Naive B cell (primary cell): Measurements from ENCODE around the gene SOS1. TPM values are rescaled to one million over a fixed set of nuclear protein-coding genes. Genes with fewer than 3 reads are reported as not detected.

ENCODE experiments used
- ATAC-seq, 2 donors: fragments of 150-1000 bp; cut with Tn5 transposase; 2 replicates each; pipeline ENCODE4 v1.10.0; 2021; ENCODE audit warnings: low read depth in 2 of 2, mild to moderate bottlenecking in 2 of 2, moderate library complexity in 2 of 2
- DNase-seq: peaks from one replicate; pipeline ENCODE4 v3.0.0; 2022
- H3K27ac Mint-ChIP-seq, 6 donors: one replicate each; pipeline ENCODE4 v1.8.0; 2020 to 2022; ENCODE audit warnings: mild to moderate bottlenecking in 6 of 6, mixed read lengths in 6 of 6, moderate library complexity in 5 of 6, inconsistent platforms in 2 of 6
- H3K27me3 Mint-ChIP-seq, 3 donors: one replicate each; pipeline ENCODE4 v1.8.0; 2021 to 2022; ENCODE audit warnings: mixed read lengths in 3 of 3, mild to moderate bottlenecking in 1 of 3
- H3K36me3 Mint-ChIP-seq, 2 donors: one replicate each; pipeline ENCODE4 v1.8.0; 2020 to 2022; ENCODE audit warnings: mixed read lengths in 2 of 2, inconsistent platforms in 1 of 2, mild to moderate bottlenecking in 1 of 2
- H3K4me1 Mint-ChIP-seq, 3 donors: one replicate each; pipeline ENCODE4 v1.8.0; 2020 to 2022; ENCODE audit warnings: mixed read lengths in 3 of 3, inconsistent platforms in 1 of 3, mild to moderate bottlenecking in 1 of 3, moderate library complexity in 1 of 3
- H3K4me3 Mint-ChIP-seq, 8 donors: one replicate each; pipeline ENCODE4 v1.8.0; 2020 to 2022; ENCODE audit warnings: mild to moderate bottlenecking in 8 of 8, mixed read lengths in 8 of 8, moderate library complexity in 8 of 8, inconsistent platforms in 2 of 8
- H3K9me3 Mint-ChIP-seq, 7 donors: one replicate each; pipeline ENCODE4 v1.8.0; 2020 to 2022; ENCODE audit warnings: mixed read lengths in 7 of 7, mild to moderate bottlenecking in 5 of 7, inconsistent platforms in 2 of 7, moderate library complexity in 1 of 7
- polyA plus RNA-seq, 6 donors: library from polyadenylated mRNA; unstranded; fragments of 300-500 nt; fragmentation: Illumina TruSeq; gene quantifications; one replicate each; pipeline ENCODE4 v1.2.3, GENCODE V29; 2021; ENCODE audit warnings: low read depth in 6 of 6

Gene SOS1
- polyA plus RNA-seq, 6 donors from 2014 or later: 6.5 to 21.8 (median 11.5) TPM

GRCh38 chr2:39128919-39129391, 8.1 kb upstream of the SOS1 start:
- Mint-ChIP-seq H3K9me3 (no peaks in the 10 kb centered on the region), H3K27ac (peak overlapping the region; percentile 13 to 94 (median 88)), H3K27me3 (no peaks in the 10 kb centered on the region), H3K4me1 (peaks cover 30 to 50% (median 39%) of the 10 kb centered on the region in 3 donors), H3K4me3 (peak overlapping the region in 7 of 8 donors; percentile 29 to 88 (median 55)), H3K36me3 (no peaks in the 10 kb centered on the region)
- ATAC-seq (peak; percentile 37 to 47), DNase-seq (peak; percentile 73)

- no peak for ATAC-seq
- Mint-ChIP-seq H3K27me3 (no peaks in the 10 kb centered on the region), H3K9me3 (no peaks in the 10 kb centered on the region), H3K4me1 (peaks cover 30 to 51% (median 35%) of the 10 kb centered on the region in 3 donors), H3K4me3 (peak overlapping the region in 5 of 8 donors; percentile 30 to 72 (median 63)), H3K27ac (peak overlapping the region in 2 of 6 donors; percentile 38 to 92), H3K36me3 (no peaks in the 10 kb centered on the region)
- no peak for DNase-seq
These were observed 7.1 kb upstream of the SOS1 start for GRCh38 chr2:39127973-39128372.

DNA sequence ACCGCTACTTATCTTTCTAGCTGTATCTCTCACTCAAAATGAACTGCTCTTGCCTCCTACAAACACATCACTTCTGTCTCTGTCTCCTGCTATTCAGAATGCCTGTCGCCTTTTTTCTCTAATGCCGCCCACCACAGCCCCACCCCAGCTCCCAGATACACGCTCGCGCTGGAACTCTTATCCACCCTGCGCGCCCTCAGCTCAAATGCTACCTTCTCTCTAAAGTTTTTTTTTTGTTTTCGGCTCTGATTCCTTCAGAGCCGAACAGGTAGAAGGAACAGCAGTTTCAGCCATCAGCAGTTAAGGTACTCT, 3.9 kb upstream of the SOS1 start:
- Mint-ChIP-seq H3K4me1 (peaks cover 35 to 61% (median 42%) of the 10 kb centered on the region in 3 donors), H3K27me3 (no peaks in the 10 kb centered on the region), H3K4me3 (peak overlapping the region; percentile 89 to 99 (median 95)), H3K27ac (peak overlapping the region; percentile 83 to 97 (median 91)), H3K36me3 (no peaks in the 10 kb centered on the region), H3K9me3 (no peaks in the 10 kb centered on the region)
- ATAC-seq: peak; percentile 2 to 4
- DNase-seq: no peak

GRCh38 chr2:39124000-39124745, 3.3 kb upstream of the SOS1 start:
- no peaks in the 10 kb centered on the region for H3K36me3 Mint-ChIP-seq
- peak overlapping the region; percentile 89 to 99 (median 95) for H3K4me3 Mint-ChIP-seq
- DNase-seq (peak; percentile 96), ATAC-seq (peak; percentile 73)
- H3K27ac Mint-ChIP-seq: peak overlapping the region; percentile 88 to 97 (median 96)
- no peaks in the 10 kb centered on the region for H3K9me3 Mint-ChIP-seq
- no peaks in the 10 kb centered on the region for H3K27me3 Mint-ChIP-seq
- peaks cover 40 to 61% (median 43%) of the 10 kb centered on the region in 3 donors for H3K4me1 Mint-ChIP-seq

DNA sequence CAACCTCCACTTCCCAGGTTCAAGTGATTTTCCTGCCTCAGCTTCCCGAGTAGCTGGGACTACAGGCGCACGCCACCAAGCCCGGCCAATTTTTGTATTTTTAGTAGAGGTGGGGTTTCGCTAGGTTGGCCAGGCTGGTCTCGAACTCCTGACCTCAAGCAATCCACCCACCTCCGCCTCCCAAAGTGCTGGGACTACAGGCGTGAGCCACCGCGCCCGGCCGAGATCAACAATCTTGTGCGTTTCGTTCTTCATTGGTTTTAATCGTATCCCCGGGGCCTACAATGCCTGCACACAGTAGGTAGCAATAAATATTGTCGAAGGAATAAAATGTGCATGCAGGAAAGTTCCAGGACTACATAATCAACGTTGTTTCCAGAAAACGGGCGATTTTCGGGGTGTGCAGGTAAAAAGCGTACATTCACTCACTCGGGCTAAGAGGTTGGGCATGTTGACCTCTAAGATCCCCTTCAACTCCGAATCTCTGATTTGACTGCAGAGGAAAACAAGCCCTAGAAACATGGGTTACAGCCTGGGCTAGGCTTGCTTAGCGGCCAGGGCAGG, 2.7 kb upstream of the SOS1 start:
- Mint-ChIP-seq H3K4me1 (peaks cover 41 to 61% (median 46%) of the 10 kb centered on the region in 3 donors), H3K9me3 (no peaks in the 10 kb centered on the region), H3K27me3 (no peaks in the 10 kb centered on the region), H3K27ac (peak overlapping the region; percentile 88 to 97 (median 96)), H3K4me3 (peak overlapping the region; percentile 89 to 99 (median 95)), H3K36me3 (no peaks in the 10 kb centered on the region)
- DNase-seq (no peak), ATAC-seq (no peak)

GRCh38 chr2:39121523-39122063, 742 bp upstream of the SOS1 start:
- ATAC-seq (no peak), DNase-seq (no peak)
- Mint-ChIP-seq H3K27ac (peak overlapping the region; percentile 76 to 99 (median 97)), H3K4me3 (peak overlapping the region; percentile 89 to 98 (median 95)), H3K9me3 (no peaks in the 10 kb centered on the region), H3K27me3 (no peaks in the 10 kb centered on the region), H3K36me3 (no peaks in the 10 kb centered on the region), H3K4me1 (peaks cover 52 to 69% (median 57%) of the 10 kb centered on the region in 3 donors)

- H3K36me3 Mint-ChIP-seq: peaks cover 0 to 7% of the 10 kb centered on the region in 2 donors
- peak overlapping the region in 1 of 6 donors; percentile 93 for H3K27ac Mint-ChIP-seq
- no peaks in the 10 kb centered on the region for H3K27me3 Mint-ChIP-seq
- peaks cover 60 to 75% (median 65%) of the 10 kb centered on the region in 3 donors for H3K4me1 Mint-ChIP-seq
- H3K9me3 Mint-ChIP-seq: no peaks in the 10 kb centered on the region
- ATAC-seq (peak; percentile 16 to 24), DNase-seq (no peak)
- H3K4me3 Mint-ChIP-seq: peak overlapping the region in 4 of 8 donors; percentile 89 to 97 (median 95)
These were observed 405 bp downstream of the SOS1 start for GRCh38 chr2:39120521-39120770.

- peaks cover 0 to 7% of the 10 kb centered on the region in 2 donors for H3K36me3 Mint-ChIP-seq
- DNase-seq: peak; percentile 66
- peak; percentile 50 to 51 for ATAC-seq
- H3K4me1 Mint-ChIP-seq: peaks cover 58 to 72% (median 63%) of the 10 kb centered on the region in 3 donors
- peak overlapping the region; percentile 87 to 95 (median 91) for H3K4me3 Mint-ChIP-seq
- no peaks in the 10 kb centered on the region for H3K27me3 Mint-ChIP-seq
- H3K9me3 Mint-ChIP-seq: no peaks in the 10 kb centered on the region
- peak overlapping the region; percentile 59 to 96 (median 92) for H3K27ac Mint-ChIP-seq
These were observed 925 bp downstream of the SOS1 start for GRCh38 chr2:39119732-39120520.

GRCh38 chr2:39118786-39119499, 1.9 kb downstream of the SOS1 start:
- Mint-ChIP-seq H3K4me1 (peaks cover 59 to 72% (median 64%) of the 10 kb centered on the region in 3 donors), H3K9me3 (no peaks in the 10 kb centered on the region), H3K27me3 (no peaks in the 10 kb centered on the region), H3K4me3 (peak overlapping the region; percentile 87 to 95 (median 91)), H3K27ac (peak overlapping the region; percentile 59 to 96 (median 92)), H3K36me3 (peaks cover 0 to 7% of the 10 kb centered on the region in 2 donors)
- DNase-seq: no peak
- no peak for ATAC-seq

DNA sequence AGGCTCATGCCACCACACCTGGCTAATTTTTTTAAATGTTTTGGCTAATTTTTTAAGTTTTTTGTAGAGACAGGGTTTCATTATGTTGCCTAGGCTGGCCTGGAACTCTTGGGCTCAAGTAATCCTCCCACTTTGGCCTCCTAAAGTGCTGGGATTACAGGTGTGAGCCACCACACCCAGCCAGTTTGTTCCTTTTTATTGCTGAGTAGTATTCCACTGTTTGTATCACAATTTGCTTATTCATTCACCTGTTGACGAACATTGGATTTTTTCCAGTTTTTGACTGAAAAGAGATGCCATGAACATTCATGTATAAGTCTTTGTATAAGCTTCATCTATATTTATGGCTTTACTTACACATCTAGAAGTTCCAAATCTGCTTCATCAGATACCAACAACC, 5.3 kb downstream of the SOS1 start:
- Mint-ChIP-seq H3K27me3 (no peaks in the 10 kb centered on the region), H3K4me1 (peaks cover 66 to 77% (median 73%) of the 10 kb centered on the region in 3 donors), H3K27ac (no peak overlapping the region), H3K36me3 (peaks cover 13 to 16% of the 10 kb centered on the region in 2 donors), H3K4me3 (peak overlapping the region in 1 of 8 donors; percentile 11), H3K9me3 (no peaks in the 10 kb centered on the region)
- no peak for DNase-seq
- ATAC-seq: no peak

DNA sequence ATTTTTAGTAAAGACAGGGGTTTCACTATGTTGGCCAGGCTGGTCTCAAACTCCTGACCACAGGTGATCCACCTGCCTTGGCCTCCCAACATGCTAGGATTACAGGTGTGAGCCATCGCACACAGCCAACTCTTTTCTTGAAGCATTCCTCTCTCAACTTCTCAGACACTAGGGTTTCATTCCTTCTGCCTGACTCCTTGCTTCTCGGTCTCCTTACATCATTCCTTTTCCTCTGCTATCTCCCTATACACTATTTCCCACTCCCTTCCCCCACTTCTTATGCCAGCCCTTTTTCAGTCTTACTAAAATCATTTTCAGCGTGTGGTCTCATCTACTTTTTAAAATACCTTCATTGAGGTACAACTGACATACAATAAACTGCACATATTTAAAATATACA, 6.1 kb downstream of the SOS1 start:
- peaks cover 13 to 16% of the 10 kb centered on the region in 2 donors for H3K36me3 Mint-ChIP-seq

DNA sequence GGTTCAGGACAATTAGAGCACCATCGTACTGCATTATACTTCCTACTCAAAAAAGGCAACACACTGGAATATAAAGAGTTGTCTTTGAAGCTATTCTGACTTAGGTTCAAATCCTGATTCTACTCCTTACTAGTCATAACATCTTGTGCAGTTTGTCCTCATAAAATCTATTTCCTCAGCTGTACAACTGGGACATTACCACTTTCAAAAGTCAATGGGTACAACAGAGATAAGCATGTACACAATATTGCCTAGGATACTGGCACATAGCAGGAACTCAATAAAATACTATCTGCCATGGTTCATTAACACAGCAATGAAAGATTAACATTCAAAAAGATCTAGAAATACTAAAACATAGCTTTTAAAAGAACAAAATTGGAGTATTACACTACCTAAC, 11.3 kb downstream of the SOS1 start:
- Mint-ChIP-seq H3K27ac (peak overlapping the region in 4 of 6 donors; percentile 34 to 75 (median 48)), H3K9me3 (no peaks in the 10 kb centered on the region), H3K27me3 (no peaks in the 10 kb centered on the region), H3K4me3 (peak overlapping the region in 3 of 8 donors; percentile 3 to 54 (median 6)), H3K4me1 (peaks cover 49 to 80% (median 58%) of the 10 kb centered on the region in 3 donors), H3K36me3 (peaks cover 9 to 17% of the 10 kb centered on the region in 2 donors)
- ATAC-seq (no peak), DNase-seq (no peak)

More for the DNA sequence above, 6.1 kb downstream of the SOS1 start:
- Mint-ChIP-seq H3K4me3 (no peak overlapping the region), H3K27ac (peak overlapping the region in 2 of 6 donors; percentile 18 to 46), H3K9me3 (no peaks in the 10 kb centered on the region), H3K27me3 (no peaks in the 10 kb centered on the region), H3K4me1 (peaks cover 69 to 85% (median 76%) of the 10 kb centered on the region in 3 donors)
- ATAC-seq: no peak
- DNase-seq: no peak
